HL-60/S4 treated with phorbol 12-myristate 13-acetate at 8.2 ng/mL for 4 days and 3 days (cell line): ENCODE data around the gene GLTP.

ENCODE experiments used
- in situ Hi-C: fragments of 300-500 bp; cut with MboI; formaldehyde crosslinking; loops from 2 replicates; pipeline ENCODE4 v1.15.0; 2022; ENCODE audit warnings: low sequenced_read_pairs

GLTP gene

GRCh38 chr12:109844983-109845823 lies 35.1 kb downstream of the GLTP start:
- in situ Hi-C loops: no loop called here

DNA sequence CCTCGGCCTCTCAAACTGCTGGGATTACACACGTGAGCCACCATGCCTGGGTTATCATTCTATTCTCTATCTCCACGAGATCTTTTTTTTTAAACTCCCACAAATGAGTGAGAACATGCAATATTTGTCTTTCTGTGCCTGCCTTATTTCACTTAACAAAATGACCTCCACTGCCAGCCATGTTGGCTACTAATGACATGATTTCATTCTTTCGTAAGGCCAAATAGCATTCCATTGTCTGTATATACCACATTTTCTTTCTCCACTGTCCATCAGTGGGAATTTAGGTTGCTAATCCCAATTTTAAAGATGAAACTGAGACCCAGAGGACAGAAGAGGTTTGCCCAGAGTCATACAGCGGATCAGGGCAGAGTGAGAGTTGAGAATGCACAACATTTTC lies 36.2 kb downstream of the GLTP start:
- in situ Hi-C loops: no loop called here

GRCh38 chr12:109842021-109842420 lies 38.3 kb downstream of the GLTP start:
- in situ Hi-C loops: no loop called here

- in situ Hi-C loops: no loop called here
Measured at GRCh38 chr12:109841356-109841755, 39.0 kb downstream of the GLTP start.

DNA sequence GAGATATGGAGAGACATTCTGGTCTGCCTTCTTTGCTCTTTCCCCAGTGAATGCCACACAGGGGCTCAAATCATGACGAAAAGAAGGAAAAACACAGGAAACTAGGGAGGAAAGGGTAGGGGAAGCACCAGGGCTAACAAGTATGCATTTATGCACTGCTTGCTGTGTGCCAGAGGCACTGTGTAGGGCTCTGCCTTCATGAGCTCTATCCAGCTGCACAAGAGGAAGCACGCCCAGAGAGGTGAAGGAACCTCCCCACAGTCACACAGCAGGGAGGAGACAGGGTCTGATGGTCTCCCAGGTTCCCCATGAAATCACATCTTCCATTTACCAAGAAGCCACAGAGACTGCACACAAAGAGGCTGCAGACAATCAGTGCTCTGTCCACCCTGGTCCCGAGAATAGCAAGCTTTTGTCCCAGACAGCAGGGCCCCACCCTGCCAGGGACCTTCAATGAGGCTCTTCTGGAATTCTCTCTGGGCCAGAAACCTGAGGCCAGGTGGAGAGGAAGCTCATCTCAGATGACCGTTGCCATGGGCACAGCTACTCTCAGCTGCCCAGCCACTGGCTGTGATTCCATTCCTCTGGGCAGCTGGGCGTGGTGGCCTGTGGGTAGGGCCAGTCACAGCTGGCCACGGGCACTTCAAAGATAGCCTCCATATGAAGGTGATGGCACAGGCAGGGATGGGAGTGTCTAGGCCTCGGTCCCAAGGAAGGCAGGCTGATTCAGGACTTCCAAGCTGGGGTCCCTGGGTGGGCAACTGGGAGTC lies 39.9 kb downstream of the GLTP start:
- in situ Hi-C loops: no loop called here

DNA sequence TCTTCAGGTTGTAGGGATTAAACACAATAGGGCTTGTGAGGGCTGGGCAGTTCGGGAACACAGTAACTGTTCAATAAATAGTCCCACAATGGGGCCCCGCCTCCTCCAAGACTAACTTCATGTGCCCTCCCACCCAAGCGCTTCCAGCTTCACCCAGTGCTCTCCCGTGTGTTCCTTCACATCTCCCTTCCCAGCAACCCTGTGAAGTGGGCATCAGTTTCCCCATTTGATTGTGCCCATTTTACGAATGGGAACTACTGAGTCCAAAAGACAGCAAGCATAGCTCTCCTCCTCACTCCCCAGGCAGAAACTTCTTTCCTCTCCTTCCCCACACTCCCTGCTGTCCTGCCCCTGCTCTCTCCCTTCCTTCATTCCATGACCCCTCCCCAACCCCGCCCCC lies 40.9 kb downstream of the GLTP start:
- in situ Hi-C loops: no loop called here

DNA sequence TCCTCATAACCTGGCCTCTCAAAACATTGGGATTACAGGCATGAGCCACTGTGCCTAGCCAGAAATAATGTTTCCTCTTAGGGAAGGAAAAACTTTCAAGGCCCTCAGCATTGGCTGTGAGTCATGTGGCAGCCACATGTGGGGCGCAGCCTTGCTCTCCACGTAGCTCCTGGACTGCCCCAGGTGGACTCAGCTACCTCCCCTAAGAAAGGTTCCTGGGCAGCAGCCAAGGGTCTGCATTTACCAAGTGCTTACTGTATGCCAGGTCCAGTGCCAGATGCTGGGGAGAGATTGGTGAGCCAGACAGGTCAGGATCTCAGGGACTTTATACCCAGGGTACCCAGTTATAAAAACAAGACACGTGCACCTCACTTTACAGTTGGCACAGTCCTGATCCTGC lies 43.4 kb downstream of the GLTP start:
- in situ Hi-C loops: no loop called here

DNA sequence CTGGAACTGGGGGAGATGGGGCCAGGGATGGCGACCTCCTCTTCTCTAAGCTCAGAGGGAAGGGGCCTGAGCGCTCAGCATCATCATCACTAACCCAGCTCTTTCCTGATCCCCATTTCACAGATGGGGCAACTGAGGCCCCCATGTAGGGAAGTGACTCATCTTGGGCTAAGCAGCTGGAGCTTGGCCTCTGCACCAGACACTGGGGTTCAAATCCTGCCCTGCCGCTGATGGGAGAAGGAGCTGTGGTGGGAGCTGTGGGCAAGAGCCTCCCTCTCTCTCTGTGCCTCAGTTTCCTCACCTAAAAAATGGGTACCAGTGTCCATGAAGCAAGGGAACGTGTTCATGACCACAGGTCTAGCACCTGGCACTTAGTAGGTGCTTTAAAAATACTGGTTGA lies 44.5 kb downstream of the GLTP start:
- in situ Hi-C loops: no loop called here

DNA sequence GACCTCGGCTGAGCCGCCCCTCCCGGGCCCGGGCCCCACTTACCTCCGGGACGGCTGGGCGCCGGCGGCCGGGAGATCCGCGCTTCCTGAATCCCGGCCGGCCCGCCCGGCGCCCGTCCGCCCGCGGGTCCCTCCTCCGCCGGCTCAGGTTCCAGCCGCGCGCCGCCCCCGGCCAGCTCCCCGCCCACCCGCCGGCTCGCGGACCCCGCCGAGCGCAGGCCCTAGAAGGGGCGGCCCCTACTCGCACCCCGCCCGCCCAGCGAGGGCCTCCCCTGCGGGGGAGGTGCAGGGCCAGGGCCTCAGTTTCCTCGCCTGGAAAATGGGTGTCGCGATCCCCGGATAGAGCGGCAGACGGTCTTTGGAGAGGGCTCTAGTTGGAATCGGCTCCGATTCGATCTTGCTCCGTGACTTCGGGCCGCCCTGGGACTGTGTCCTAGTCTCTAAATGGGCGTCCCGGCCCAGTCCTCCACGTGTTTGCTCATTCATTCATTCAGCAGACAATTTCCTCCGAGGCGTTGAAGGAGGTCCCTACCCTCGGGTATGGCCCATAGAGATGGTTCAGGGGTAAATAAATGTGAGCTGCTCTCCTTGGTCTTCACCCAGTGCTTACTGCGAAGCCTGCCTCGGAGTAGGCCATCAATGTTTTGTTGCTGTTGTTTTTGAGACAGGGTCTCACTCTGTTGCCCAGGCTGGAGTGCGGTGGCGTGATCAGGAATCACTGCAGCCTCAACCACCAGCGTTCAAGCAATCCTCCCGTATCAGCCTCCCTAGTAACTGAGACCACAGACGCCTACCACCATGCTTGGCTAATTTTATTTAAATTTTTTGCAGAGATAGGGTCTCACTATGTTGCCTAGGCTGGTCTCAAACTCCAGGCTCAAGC lies 46.8 kb downstream of the GLTP start, which contains the start of gene TRPV4:
TRPV4 (minus strand) TSS at position 92 of the 883 bp plus-strand sequence. CDS start 18,602 bp downstream, outside the sequence.
- in situ Hi-C loops: no loop called here

DNA sequence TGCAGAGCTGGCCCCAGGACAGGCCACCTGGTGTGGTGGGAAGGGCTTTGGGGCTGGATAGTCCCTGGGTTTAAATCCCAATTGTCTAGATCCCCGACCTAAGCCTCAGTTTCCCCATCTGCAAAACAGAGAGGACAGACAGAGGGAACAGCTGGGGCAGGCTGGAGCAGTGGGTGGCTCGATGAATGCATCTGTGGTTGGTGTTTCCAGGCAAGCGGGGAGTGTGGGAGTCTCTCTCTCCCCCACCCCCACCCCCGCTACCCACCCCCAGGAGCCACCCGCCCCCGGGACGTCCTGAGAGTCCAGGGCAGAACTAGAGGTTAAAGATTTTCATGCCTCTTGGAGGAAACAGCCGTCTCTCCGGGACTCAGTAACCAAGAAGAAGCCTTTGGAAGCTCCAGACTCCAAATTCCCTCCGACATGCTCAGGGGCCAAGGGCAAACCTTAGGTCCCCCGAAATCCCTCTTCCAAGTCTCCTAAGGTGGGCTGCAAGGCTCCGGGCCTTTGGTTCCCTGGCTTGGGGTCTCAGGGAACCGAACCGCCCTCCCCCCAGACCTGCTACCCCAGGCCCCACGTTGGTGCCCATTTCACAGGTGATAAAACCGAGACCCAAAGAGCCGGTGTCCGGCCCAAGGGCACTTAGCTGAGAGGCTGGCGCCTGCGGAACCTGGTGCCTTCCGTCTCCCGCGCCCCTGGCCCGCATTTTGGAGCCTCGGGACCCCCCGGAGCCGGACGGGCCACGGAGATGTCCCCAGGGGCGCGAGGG lies 47.6 kb downstream of the GLTP start:
- in situ Hi-C loops: no loop called here

- in situ Hi-C loops: no loop called here
Measured at GRCh38 chr12:109831929-109832328, 48.4 kb downstream of the GLTP start.

GRCh38 chr12:109831365-109831764 lies 49.0 kb downstream of the GLTP start:
- in situ Hi-C loops: no loop called here

- in situ Hi-C loops: no loop called here
Measured at GRCh38 chr12:109830718-109831117, 49.6 kb downstream of the GLTP start.

- in situ Hi-C loops: no loop called here
Measured at GRCh38 chr12:109830267-109830666, 50.1 kb downstream of the GLTP start.

DNA sequence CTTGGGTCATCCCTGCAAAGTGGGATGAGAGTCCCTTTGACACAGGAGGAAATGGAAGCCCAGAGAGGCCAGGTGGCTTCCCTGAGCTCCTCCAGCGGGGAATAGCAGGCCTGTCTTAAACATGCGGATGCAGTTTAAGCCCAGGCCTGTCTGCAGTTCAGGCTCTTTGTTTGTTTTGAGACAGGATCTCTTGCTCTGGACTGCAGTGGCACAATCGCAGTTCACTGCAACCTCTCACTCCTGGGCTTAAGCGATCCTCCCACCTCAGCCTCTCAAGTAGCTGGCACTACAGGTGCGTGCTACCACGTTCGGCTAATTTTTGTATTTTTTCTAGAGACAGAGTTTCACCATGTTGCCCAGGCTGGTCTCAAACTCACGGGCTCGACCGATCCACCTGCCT lies 50.7 kb downstream of the GLTP start:
- in situ Hi-C loops: no loop called here

GRCh38 chr12:109828754-109829511 lies 51.4 kb downstream of the GLTP start:
- in situ Hi-C loops: no loop called here

DNA sequence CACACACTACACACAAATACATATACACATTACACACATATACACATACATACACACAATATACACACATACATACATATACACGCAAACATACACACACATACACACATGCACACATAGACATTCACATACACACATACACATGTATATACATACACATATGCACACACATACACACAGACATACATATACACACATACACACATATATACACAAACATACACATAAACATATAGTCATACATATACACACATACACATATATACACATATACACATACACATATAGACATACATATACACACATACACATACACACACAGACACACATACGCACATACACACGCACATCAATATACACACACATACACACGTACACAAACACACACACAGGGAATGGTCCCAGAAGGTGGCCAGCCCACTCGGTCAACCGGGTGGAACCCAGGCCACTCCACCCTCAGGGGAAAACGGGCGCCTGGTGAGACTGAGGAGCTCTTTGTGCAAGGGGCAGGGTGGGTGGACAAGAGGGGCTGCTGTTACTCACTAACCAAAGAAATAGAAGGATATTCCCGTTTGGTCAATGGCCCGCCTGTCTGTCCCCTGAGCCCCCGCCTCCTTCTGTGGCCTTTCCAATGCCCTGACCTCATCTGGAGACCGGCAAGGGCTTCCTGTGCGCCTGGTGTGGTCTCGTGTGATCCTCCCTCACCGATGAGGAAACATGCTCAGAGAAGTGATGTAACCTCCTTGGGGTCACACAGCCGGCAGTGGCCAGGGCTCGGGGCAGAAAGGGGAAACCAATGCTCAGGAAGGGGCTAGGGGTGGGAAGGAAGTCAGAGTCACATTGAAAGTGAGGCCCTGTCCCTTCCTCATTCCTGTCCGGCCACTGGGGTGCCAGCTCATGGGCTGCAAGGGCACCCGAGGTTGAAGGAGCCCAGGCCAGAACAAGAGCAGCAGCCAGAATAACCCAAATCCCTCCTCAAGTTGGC lies 52.5 kb downstream of the GLTP start:
- in situ Hi-C loops: no loop called here

- in situ Hi-C loops: no loop called here
Measured at GRCh38 chr12:109827080-109827479, 53.3 kb downstream of the GLTP start.
